ENCODE measurements around the gene CDK11B.

Gene CDK11B

DNA sequence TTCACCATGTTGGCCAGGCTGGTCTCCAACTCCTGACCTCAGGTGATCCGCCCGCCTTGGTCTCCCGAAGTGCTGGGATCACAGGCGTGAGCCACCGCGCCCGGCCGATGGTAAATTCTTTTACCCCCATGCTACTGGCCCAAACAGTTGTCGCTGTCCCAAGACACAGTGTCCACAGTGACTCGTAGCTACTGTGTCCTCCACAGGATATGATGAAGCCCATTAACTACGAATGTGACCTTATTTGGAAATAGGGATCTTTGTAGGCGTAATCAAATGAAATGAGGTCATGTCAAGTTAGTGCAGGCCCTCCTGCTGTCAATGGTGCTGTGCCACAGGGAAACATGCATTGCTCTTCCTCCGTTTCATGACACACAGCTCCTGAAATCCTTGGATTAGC lies 67.4 kb downstream of the CDK11B start:
- DNase-seq (ENCODE audit: low read depth, low spot score), result no peak
- POLR2A ChIA-PET, result no interaction called here
- no peak for TF ChIP-seq CTCF (IDR thresholded peaks at IDR 0.05; ENCODE audit: insufficient read depth, low read length, missing control alignments)
- no peak overlapping the region for H3K4me3 ChIP-seq (ENCODE audit: low read depth, low read length)
- CTCF ChIA-PET, result no interaction called here

Data from AG04449 (cell line).